A549 (cell line): ENCODE data around the gene SLC37A1.

Experiments used
- CHD2 ChIP-seq: fragments of 150-350 bp; IDR thresholded peaks from 2 replicates; pipeline ENCODE4 v1.6.1; 2014; ENCODE audit warnings: low read length; ENCODE audit not compliant: partially characterized antibody
- CTCF ChIP-seq: fragments of >200 bp; sonication (Bioruptor Twin); formaldehyde crosslinking; IDR thresholded peaks from 3 replicates; pipeline ENCODE4 v1.5.1; 2016
- ELK1 ChIP-seq: fragments of 150-350 bp; IDR thresholded peaks from 2 replicates; pipeline ENCODE4 v1.6.1; 2014; ENCODE audit warnings: low read depth, mild to moderate bottlenecking, low read length
- ESRRA ChIP-seq: fragments of 150-350 bp; IDR thresholded peaks from 2 replicates; pipeline ENCODE4 v1.6.1; 2014; ENCODE audit warnings: mild to moderate bottlenecking, low read length, borderline replicate concordance
- MAZ ChIP-seq: fragments of 150-350 bp; IDR thresholded peaks from 2 replicates; pipeline ENCODE4 v1.6.1; 2014; ENCODE audit warnings: antibody characterized with exemption, low read depth, low read length, borderline replicate concordance
- MYC ChIP-seq: IDR thresholded peaks from 2 replicates; pipeline ENCODE4 v1.6.1; 2012; ENCODE audit warnings: mild to moderate bottlenecking, inconsistent platforms, low read length, improper control_type of control experiment, borderline replicate concordance
- POLR2A ChIP-seq: IDR thresholded peaks from 2 replicates; pipeline ENCODE4 v1.6.1; 2012; ENCODE audit warnings: mild to moderate bottlenecking, low read length
- RAD21 ChIP-seq, 2 experiments: fragments of >200 bp in 1 of 2; sonication (Bioruptor Twin) in 1 of 2; formaldehyde crosslinking in 1 of 2; IDR thresholded peaks in 1 of 2; conservative IDR thresholded peaks in 1 of 2; 2 replicates in 1 of 2; 3 replicates in 1 of 2; pipeline ENCODE4 v1.6.1; 2012 to 2018; ENCODE audit warnings: inconsistent platforms in 1 of 2
- RCOR1 ChIP-seq: fragments of 150-350 bp; IDR thresholded peaks from 2 replicates; pipeline ENCODE4 v1.6.1; 2014; ENCODE audit warnings: antibody characterized with exemption, low read length, low read depth
- ZFP36 ChIP-seq: fragments of 450-650 bp; IDR thresholded peaks from 2 replicates; pipeline ENCODE4 v1.6.1; 2014; ENCODE audit warnings: borderline replicate concordance; ENCODE audit not compliant: partially characterized antibody

- TF ChIP-seq CTCF (no peak), ELK1 (no peak), ZFP36 (no peak), MAZ (no peak), ESRRA (no peak), RCOR1 (no peak), RAD21 (conservative IDR thresholded peaks at IDR 0.05 in 1 of 2, IDR thresholded peaks at IDR 0.05 in 1 of 2) (no peak), POLR2A (no peak), CHD2 (no peak), MYC (no peak)
Measured at GRCh38 chr21:42619166-42619565, 105.5 kb downstream of the SLC37A1 start.
